GM12878 (cell line): Measurements from ENCODE around the gene CACNA2D2. TPM values are rescaled to one million over a fixed set of nuclear protein-coding genes. Genes with fewer than 3 reads are reported as not detected.

Experiments used
- BHLHE40 ChIP-seq, 2 experiments: fragments of 450-650 bp in 1 of 2; IDR thresholded peaks; 2 replicates each; pipeline ENCODE4 v1.6.1; 2011 to 2017; ENCODE audit warnings: low read depth in 2 of 2, borderline replicate concordance in 1 of 2, improper control_type of control experiment in 1 of 2, low read length in 1 of 2, mild to moderate bottlenecking in 1 of 2
- CBFB ChIP-seq: IDR thresholded peaks from 2 replicates; pipeline ENCODE4 v1.6.1; 2016; ENCODE audit warnings: antibody characterized with exemption, low read depth
- CTCF ChIP-seq, 3 experiments: IDR thresholded peaks in 2 of 3; conservative IDR thresholded peaks in 1 of 3; 2 replicates each; pipeline ENCODE4 v1.5.1; 2011; ENCODE audit warnings: low read depth in 3 of 3, low read length in 3 of 3, mild to moderate bottlenecking in 3 of 3, control low read depth in 2 of 3, moderate library complexity in 2 of 3, inconsistent platforms in 1 of 3, mixed read lengths in 1 of 3; ENCODE audit not compliant: control insufficient read depth in 2 of 3, insufficient read depth in 1 of 3; ENCODE audit errors: extremely low read depth in 1 of 3
- EP300 ChIP-seq, 2 experiments: fragments of 150-350 bp in 1 of 2; IDR thresholded peaks; 2 replicates each; pipeline ENCODE4 v1.6.1; 2011 to 2012; ENCODE audit warnings: low read depth in 2 of 2, low read length in 2 of 2, borderline replicate concordance in 1 of 2, improper control_type of control experiment in 1 of 2, inconsistent platforms in 1 of 2; ENCODE audit not compliant: control insufficient read depth in 1 of 2
- FOS ChIP-seq: IDR thresholded peaks from 3 replicates; pipeline ENCODE4 v1.6.1; 2011; ENCODE audit warnings: borderline replicate concordance; ENCODE audit not compliant: insufficient read length; ENCODE audit errors: extremely low read depth
- GABPA ChIP-seq: IDR thresholded peaks from 2 replicates; pipeline ENCODE4 v1.6.1; 2014; ENCODE audit warnings: antibody characterized with exemption, low read depth, mild to moderate bottlenecking, inconsistent platforms
- JUND ChIP-seq: IDR thresholded peaks from 2 replicates; pipeline ENCODE4 v1.6.1; 2012; ENCODE audit warnings: low read depth, mild to moderate bottlenecking, low read length, improper control_type of control experiment, moderate library complexity
- KAT2A ChIP-seq: conservative IDR thresholded peaks from 2 replicates; pipeline ENCODE4 v1.6.1; 2011; ENCODE audit warnings: low read depth, low read length; ENCODE audit not compliant: control insufficient read depth
- MLLT1 ChIP-seq: fragments of 450-650 bp; IDR thresholded peaks from 2 replicates; pipeline ENCODE4 v1.6.1; 2016; ENCODE audit warnings: mild to moderate bottlenecking
- RB1 ChIP-seq: fragments of 450-650 bp; formaldehyde crosslinking; IDR thresholded peaks from 2 replicates; pipeline ENCODE4 v1.6.1; 2017; ENCODE audit warnings: mild to moderate bottlenecking, borderline replicate concordance
- RUNX3 ChIP-seq: IDR thresholded peaks from 2 replicates; pipeline ENCODE4 v1.6.1; 2012; ENCODE audit warnings: low read length, inconsistent platforms
- SIX5 ChIP-seq: IDR thresholded peaks from 2 replicates; pipeline ENCODE4 v1.6.1; 2011; ENCODE audit warnings: mild to moderate bottlenecking, low read depth, low read length, moderate library complexity; ENCODE audit not compliant: severe bottlenecking
- SREBF2 ChIP-seq: IDR thresholded peaks from 2 replicates; pipeline ENCODE4 v1.6.1; 2012; ENCODE audit warnings: mild to moderate bottlenecking, low read length
- WRNIP1 ChIP-seq: IDR thresholded peaks from 2 replicates; pipeline ENCODE4 v1.6.1; 2011; ENCODE audit warnings: low read depth, low read length, improper control_type of control experiment, borderline replicate concordance
- ZZZ3 ChIP-seq: IDR thresholded peaks from 2 replicates; pipeline ENCODE4 v1.6.1; 2011; ENCODE audit warnings: low read depth; ENCODE audit not compliant: control insufficient read depth, insufficient read length
- polyA plus RNA-seq, 11 experiments: library from polyadenylated mRNA; depleted of rRNA in 4 of 11; unstranded in 6 of 11; stranded (reverse) in 5 of 11; fragments of >200 nt; fragmentation: Nextera tagmentation in 4 of 11; fragmentation: Illumina TruSeq in 1 of 11; extraction: Ambion mirVana in 4 of 11; extraction: Trizol in 1 of 11; gene quantifications; 1 replicate in 1 of 11; 2 replicates in 10 of 11; pipeline versions ENCODE4 v1.2.1 to v1.2.3, GENCODE V29; 2011 to 2016; ENCODE audit warnings: inconsistent platforms in 2 of 11, missing spikeins in 2 of 11, low read depth in 1 of 11
- total RNA-seq, 4 experiments: library from RNA; depleted of rRNA in 3 of 4; stranded (reverse); fragments of >200 nt in 3 of 4; fragmentation: Illumina TruSeq in 1 of 4; extraction: Trizol in 1 of 4; gene quantifications; 2 replicates each; pipeline versions ENCODE4 v1.2.1 to v1.2.3, GENCODE V29; 2013 to 2021
- TF ChIP-seq, protein P1 (sequence below): fragments of 450-650 bp; IDR thresholded peaks from 2 replicates; pipeline ENCODE4 v1.6.1; 2017; ENCODE audit warnings: borderline replicate concordance
- TF ChIP-seq, protein P2 (sequence below): fragments of 450-650 bp; IDR thresholded peaks from 2 replicates; pipeline ENCODE4 v1.6.1; 2017; ENCODE audit warnings: mild to moderate bottlenecking

CACNA2D2 gene
- total and polyA plus RNA-seq, 10 of the 15 experiments (the other 5 are each of a cell fraction or from before 2014, with no cell fraction given): 0.03 to 0.07 TPM; not detected in 8

- TF ChIP-seq CTCF (IDR thresholded peaks at IDR 0.05 in 2 of 3, conservative IDR thresholded peaks at IDR 0.05 in 1 of 3; ENCODE audit: control insufficient read depth in 2 of 3, extremely low read depth in 1 of 3, insufficient read depth in 1 of 3, low read depth in 3 of 3, low read length in 3 of 3): peak; percentile 32 to 68 (median 35); a peak in 5 of 6 replicates
- TF ChIP-seq RUNX3: peak; percentile 76
- TF ChIP-seq KAT2A: no peak
- TF ChIP-seq SREBF2: no peak
- no peak for TF ChIP-seq SIX5
- TF ChIP-seq FOS: no peak
- TF ChIP-seq MLLT1: peak; percentile 88
- TF ChIP-seq GABPA: no peak
- no peak for TF ChIP-seq WRNIP1
- TF ChIP-seq JUND: peak; percentile 99
- TF ChIP-seq, protein P1, sequence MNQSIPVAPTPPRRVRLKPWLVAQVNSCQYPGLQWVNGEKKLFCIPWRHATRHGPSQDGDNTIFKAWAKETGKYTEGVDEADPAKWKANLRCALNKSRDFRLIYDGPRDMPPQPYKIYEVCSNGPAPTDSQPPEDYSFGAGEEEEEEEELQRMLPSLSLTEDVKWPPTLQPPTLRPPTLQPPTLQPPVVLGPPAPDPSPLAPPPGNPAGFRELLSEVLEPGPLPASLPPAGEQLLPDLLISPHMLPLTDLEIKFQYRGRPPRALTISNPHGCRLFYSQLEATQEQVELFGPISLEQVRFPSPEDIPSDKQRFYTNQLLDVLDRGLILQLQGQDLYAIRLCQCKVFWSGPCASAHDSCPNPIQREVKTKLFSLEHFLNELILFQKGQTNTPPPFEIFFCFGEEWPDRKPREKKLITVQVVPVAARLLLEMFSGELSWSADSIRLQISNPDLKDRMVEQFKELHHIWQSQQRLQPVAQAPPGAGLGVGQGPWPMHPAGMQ: no peak
- no peak for TF ChIP-seq EP300 (IDR thresholded peaks at IDR 0.05; ENCODE audit: borderline replicate concordance in 1 of 2, control insufficient read depth in 1 of 2, low read depth in 2 of 2, low read length in 2 of 2)
- TF ChIP-seq, protein P2, sequence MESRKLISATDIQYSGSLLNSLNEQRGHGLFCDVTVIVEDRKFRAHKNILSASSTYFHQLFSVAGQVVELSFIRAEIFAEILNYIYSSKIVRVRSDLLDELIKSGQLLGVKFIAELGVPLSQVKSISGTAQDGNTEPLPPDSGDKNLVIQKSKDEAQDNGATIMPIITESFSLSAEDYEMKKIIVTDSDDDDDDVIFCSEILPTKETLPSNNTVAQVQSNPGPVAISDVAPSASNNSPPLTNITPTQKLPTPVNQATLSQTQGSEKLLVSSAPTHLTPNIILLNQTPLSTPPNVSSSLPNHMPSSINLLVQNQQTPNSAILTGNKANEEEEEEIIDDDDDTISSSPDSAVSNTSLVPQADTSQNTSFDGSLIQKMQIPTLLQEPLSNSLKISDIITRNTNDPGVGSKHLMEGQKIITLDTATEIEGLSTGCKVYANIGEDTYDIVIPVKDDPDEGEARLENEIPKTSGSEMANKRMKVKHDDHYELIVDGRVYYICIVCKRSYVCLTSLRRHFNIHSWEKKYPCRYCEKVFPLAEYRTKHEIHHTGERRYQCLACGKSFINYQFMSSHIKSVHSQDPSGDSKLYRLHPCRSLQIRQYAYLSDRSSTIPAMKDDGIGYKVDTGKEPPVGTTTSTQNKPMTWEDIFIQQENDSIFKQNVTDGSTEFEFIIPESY: peak; percentile 71
- no peak for TF ChIP-seq CBFB
- TF ChIP-seq ZZZ3: no peak
- peak; percentile 97 to 99 for TF ChIP-seq BHLHE40 (IDR thresholded peaks at IDR 0.05; ENCODE audit: borderline replicate concordance in 1 of 2, low read depth in 2 of 2, low read length in 1 of 2)
- TF ChIP-seq RB1: peak; percentile 84
Observed at GRCh38 chr3:50321336-50322114, 181.9 kb downstream of the CACNA2D2 start (continued).
